HG02870 (cell line): ENCODE measurements around the gene ZNF565.
"Not testable (repeated sequence)": the region's sequence is repeated elsewhere in the genome, so short reads cannot be mapped to it uniquely, and the experiment has no call there.

ENCODE experiments used
- ATAC-seq: cut with Tn5 transposase; IDR thresholded peaks from one replicate; pipeline ENCODE4 v1.9.1; 2021; ENCODE audit warnings: mild to moderate bottlenecking, moderate library complexity; ENCODE audit not compliant: unreplicated experiment

The ZNF565 gene

DNA sequence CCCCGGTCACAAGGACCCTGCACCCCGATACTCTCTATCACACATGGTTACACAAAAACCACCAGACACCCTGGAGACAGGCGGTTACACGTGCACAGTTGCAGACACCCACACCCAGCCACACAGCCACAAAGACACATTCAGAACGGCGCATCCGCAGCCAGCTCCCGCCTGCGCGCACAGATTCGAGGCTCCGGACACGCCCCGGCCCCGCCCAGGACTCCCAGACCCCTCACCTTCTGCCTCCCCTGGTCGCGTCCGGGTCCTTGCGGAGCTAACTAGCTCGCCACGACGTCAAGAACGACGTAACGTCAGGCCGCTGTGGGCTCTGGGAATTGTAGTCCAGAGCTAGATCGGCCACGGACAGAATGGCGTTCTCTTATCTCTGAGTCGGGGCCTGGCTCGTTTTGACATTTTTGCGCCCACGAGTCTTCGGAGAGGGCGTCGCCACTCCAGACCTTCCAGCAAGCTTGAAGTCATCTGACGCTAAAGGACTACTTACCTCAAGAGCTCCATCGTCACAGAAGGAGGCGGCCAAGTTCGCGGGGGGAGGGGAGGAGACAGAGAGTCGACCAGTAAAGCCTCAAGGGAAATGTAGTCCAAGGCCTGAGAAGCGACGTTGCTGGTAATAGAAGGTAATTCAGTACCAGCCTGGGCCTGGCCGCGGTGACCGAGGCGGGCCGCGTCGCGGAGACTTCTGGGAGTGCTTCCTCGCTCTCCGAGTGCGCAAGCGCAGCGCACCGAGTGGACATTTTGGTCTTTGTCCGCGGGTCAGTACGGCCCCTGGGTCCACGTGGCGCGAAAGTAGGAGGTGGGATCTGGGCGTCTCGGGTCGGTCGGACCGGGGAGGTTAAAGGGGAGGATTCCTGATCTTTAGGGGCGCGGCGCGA lies at the start of gene ZNF565, which contains the start of gene ZNF146:
TSS of gene ZNF565 (minus strand) at position 280 of the 890 bp plus-strand sequence. CDS start 12,680 bp downstream, outside the sequence.
TSS of gene ZNF146 (plus strand) at position 721 of the 890 bp plus-strand sequence. CDS start 21,335 bp downstream, outside the sequence.
- peak; percentile 89 for ATAC-seq

GRCh38 chr19:36259211-36259610 lies 44.7 kb upstream of the ZNF565 start:
- no peak for ATAC-seq

DNA sequence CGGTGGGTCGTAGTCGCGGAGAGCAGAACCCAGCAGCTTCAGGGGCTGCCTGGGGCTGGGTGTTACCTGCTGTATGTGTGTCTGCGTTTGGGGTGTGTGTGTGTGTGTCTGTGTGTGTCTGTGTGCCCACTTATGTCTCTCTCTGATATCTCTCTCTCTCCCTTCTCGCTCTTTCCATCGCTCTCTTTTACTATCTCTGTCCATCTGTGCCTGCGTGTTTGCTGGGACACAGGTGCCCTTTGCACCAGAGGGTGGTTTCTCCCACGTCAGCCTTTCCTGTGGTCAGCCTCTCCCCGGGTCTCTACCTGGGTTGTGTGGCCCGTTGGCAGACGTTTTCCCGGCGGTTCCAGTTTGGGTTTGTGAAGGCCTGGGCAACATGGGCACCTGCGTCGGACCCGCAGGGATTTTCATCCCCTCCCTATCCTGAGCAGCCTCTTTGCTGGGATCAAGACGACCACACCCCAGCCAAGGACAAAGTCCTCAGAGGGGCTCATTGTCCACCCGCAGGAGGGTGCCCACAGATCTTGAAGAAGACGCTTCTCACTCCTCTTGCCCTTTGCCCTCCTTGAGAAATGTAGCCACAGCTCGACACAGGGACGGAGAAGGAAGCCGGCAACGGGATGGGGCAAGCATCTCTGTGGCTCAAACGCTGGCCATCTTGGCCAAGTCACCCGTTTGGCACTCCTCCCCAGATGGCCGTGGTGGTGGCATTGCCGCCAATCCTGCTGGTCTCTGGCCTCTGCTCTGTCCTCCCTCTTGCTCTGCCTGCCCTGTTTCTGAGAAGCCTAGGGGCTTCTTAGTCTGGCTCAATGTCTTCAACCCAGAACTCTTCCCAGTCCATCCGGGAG lies 43.8 kb upstream of the ZNF565 start:
- ATAC-seq, result no peak

GRCh38 chr19:36257520-36257876 lies 43.0 kb upstream of the ZNF565 start:
- no peak for ATAC-seq

- no peak for ATAC-seq
Observed at GRCh38 chr19:36256853-36257519, 42.5 kb upstream of the ZNF565 start.

DNA sequence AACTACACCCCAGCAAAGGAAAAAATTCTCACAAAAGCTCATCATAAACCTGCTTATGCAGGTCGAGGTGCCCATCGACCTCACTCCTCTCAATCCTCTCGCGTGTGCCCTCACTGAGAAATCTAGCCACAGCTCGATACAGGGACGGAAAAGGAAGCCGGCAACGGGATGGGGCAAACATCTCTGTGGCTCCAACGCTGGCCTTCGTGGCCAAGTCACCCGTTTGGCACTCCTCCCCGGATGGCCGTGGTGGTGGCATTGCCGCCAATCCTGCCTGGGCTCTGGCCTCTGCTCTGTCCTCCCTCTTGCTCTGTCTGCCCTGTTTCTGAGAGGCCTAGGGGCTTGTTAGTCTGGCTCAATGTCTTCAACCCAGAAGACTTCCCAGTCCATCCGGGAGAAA lies 41.6 kb upstream of the ZNF565 start:
- ATAC-seq, result no peak

DNA sequence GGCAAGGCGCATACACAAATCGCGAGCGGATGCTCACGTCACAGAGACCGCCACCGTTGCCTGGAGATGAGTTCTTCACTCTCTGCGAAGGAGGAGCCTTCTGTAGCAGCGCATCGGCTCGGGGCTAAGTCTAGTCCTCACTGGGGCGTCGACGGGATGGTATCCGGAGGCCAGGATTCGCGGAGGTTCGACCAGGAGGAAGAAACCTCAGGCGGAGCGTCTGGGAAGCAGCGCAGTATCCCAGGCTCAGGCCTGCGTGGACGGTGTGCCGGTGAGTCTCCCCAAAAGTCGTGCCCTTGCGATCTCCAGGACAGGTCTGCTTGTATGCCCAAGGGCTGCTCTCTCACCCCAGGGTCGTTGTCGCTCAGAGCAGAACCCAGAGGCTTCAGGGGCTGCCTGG lies 40.9 kb upstream of the ZNF565 start:
- no peak for ATAC-seq

- ATAC-seq, result no peak
Observed at GRCh38 chr19:36254848-36255247, 40.4 kb upstream of the ZNF565 start.

GRCh38 chr19:36252047-36252446 lies 37.6 kb upstream of the ZNF565 start:
- ATAC-seq, result no peak

- ATAC-seq, result no peak
Observed at GRCh38 chr19:36246006-36246481, 31.6 kb upstream of the ZNF565 start.

- no peak for ATAC-seq
Observed at GRCh38 chr19:36245210-36246005, 30.9 kb upstream of the ZNF565 start.

- ATAC-seq, result no peak
Observed at GRCh38 chr19:36244066-36244465, 29.6 kb upstream of the ZNF565 start.

- no peak for ATAC-seq
Observed at GRCh38 chr19:36236946-36237310, 22.5 kb upstream of the ZNF565 start.

GRCh38 chr19:36236304-36236945 lies 22.0 kb upstream of the ZNF565 start:
- no peak for ATAC-seq

DNA sequence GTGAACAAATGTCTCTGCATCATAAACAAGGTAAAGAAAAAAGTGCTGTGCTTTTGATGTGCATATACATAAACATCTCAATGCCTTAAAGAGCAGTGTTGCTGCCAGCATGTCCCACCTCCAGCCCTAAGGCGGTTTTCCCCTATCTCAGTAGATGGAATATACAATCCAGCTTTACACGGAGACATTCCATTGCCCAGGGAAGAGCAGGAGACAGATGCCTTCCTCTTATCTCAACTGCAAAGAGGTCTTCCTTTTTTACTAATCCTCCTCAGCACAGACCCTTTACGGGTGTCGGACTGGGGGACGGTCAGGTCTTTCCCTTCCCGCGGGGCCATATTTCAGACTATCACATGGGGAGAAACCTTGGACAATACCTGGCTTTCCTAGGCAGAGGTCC lies 19.2 kb upstream of the ZNF565 start:
- not testable (repeated sequence) for ATAC-seq

DNA sequence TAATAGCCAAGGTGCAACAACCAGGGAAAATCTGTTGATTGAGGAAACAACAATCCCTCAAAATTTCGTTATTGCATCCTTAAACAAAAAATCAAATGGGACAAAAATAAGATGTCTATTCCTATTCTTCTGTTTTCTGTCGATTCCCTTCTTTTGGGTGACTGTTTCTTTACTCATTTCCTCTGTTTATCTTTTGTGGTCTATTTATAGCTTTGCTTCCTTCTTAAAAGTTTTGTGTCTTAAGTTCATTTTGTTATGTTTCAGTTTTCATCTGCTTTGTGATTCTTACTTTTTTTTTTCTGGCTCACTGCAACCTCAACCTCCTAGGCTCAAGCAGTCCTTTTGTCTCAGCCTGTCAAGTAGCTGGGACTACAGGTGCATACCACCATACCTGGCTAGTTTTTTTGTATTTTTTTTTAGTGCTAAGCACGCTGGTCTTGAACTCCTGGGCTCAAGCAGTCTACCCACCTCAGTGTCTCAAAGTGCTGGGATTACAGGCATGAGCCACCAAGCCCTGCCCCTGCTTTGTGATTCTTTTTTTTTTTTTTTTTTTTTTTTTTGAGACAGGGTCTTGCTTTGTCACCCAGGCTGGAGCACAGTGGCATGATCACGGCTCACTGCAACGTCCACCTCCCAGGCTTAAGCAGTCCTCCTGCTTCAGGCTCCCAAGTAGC lies 10.9 kb upstream of the ZNF565 start:
- no peak for ATAC-seq

DNA sequence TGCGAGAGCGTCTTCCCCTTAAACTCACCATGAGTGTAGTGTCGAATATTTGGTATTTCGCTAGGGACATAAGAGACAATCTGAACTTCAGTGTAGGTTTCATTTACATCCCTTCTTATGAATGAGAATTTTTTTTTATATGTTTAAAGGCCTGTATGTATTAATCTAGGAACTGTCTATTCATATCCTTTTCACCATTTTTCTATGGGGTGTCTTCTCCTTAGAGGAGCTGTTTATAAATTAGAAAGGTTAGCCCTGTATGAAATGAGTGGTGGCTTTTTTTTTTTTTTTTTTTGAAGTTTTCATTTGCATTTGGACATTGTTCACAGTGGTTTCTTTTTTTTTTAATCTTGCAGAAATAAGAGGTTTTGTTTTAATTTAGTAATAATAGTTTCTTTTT lies 8.0 kb upstream of the ZNF565 start:
- ATAC-seq, result no peak

- ATAC-seq, result no peak
Observed at GRCh38 chr19:36221474-36221873, 7.0 kb upstream of the ZNF565 start.
